DMS 273 treated with DMSO at 0.1 percent for 48 hours (cell line): ENCODE data around the gene PI4KA.
A peak's percentile ranks its signal among the peaks of the same experiment; 100 is the strongest.
"Not testable (repeated sequence)": the region's sequence is repeated elsewhere in the genome, so short reads cannot be mapped to it uniquely, and the experiment has no call there.

Source experiments
- DNase-seq: peaks from one replicate; lab custom pipeline; 2025; lab: John Stamatoyannopoulos, UW

The PI4KA gene

DNA sequence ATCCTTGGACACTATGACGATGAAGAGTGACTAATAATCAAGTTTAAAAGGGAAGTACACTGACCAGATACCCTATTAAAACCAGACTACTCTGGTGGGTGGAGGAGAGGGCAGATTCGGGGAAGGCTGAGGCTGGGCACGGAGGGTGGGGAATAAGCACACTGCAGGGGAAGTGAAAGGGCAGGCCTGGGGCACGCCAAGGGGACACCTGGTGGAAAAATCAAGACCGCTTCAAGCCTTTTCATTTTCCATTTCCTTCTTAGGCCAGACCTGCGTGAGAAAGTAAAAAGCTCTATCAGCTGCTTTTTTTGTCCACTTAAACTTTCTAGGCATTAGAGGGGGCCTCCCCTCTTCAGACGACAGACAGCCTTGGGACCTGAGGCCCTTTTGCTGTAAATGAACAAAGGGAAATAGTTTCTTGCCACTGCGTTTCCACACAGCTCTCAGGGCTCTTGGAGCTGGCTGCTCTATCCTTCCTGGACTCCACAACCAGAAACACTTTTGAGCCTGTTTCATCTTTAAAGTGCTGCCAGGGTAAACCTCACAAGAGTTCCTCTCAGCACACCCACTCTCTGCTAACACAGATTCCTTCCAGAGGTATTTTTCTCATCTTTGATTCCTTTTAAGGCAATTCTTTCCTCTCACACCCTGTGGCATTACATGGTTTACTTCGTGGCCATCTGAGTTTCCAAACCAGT lies 109.7 kb downstream of the PI4KA start:
- DNase-seq, result no peak

DNA sequence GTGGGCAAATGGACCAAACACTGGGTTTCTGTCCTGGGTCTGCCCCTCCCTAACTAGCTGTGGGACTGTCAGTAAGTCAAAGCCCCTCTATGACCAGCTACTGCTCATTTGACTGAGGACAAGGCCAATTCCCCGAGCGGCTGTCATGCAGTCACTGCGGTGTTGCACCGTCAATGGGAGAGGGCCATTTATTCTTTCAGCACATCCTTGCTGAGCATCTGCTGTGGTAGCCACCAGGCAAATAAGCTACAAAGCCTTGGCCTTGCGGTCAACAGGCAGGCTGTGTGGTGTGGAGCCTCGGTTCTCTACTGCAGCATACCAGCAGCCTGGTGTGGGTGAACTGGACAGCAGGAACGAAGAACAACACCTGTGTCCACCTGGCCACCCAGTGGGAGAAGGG lies 110.5 kb downstream of the PI4KA start:
- no peak for DNase-seq

DNA sequence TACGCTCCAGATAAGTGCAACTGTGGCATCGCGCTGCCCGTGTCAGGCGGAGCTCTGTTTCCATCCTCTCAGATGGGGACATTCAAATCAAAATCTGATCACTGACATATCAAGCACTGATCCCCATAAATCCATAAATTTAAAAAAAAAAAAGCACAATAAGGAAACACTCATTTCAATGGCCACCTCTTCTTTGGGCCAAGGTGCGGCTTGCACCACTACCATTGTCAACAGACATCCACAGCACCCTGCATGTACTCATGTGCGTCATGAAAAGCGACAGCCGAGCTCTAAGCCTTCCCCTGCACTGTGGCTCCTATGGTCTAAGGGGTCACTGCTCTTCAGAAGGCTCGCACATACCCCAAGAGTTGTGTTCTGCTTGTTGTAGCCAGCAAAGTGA lies 111.4 kb downstream of the PI4KA start:
- DNase-seq, result no peak

DNA sequence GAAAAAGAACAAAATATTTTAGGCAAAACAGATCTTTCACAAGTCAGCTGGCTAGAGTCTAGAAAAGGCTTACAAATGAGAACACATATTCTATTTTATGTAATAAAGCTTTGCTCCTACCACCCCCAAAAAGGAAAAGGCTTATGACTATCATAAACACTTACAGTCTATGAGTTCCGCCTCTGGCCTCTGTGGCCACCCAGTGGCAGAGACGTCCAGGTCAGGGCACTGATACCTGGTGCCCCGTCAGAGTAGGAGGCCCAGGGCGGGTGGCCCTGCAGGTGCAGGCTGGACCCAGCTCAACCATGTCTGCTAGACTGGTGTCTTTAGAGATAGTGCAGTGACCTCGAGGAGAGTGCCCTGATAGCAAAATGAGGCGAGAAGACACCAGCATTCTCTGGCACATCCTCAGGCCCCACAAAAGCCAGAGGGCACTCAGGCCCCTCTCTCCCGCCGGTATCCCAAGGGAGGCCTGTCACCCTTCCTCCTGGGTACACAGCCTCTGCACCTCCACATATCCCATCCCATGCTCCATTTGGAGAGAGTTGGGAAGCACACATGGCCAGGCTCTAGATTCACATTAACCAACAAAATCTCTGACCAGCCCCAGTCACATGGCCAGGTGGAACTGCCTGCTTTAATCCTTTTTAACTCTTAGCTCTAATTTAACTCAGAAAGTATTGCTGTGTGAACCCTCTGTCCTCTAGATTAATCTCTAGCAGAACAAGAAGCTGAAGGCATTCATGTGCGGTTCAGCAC lies 112.0 kb downstream of the PI4KA start:
- no peak for DNase-seq

DNA sequence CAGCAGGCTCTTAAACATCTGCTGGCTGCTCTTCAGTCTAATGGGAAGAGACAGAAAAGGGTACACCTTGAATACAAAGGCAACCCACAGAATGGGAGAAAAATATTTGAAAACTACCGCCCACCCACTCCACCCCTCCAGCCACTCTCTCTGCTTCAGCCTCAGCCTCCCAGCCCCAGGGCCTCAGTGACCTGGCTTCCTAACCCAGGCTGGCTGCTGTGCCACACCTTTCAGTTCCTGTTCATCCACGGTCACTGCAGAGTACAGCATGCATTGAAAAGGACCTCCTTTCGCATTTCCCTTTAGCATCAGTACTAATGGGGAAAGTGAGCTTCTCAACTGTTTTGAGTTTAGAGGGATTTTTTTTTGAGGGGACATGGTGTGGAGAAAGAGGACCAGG lies 113.5 kb downstream of the PI4KA start:
- no peak for DNase-seq

DNA sequence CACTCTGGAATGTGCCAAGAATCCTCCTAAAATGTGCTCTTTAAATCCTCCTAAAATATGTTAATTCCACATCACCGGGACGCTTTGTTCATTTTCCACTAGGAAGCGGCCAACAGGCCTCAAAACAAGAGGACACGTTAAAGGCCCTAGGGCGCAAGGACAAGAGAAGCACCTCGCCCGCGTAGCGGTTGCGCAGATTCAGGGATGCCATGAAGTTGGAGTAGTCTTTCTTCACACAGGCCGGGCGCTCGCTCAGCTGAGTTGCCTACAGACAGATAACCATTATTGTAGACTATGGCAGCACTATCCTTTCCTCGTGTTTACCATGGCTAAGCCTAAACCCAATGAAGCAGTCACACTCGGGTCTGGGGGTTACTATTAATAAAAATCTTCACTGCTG lies 114.2 kb downstream of the PI4KA start:
- no peak for DNase-seq

DNA sequence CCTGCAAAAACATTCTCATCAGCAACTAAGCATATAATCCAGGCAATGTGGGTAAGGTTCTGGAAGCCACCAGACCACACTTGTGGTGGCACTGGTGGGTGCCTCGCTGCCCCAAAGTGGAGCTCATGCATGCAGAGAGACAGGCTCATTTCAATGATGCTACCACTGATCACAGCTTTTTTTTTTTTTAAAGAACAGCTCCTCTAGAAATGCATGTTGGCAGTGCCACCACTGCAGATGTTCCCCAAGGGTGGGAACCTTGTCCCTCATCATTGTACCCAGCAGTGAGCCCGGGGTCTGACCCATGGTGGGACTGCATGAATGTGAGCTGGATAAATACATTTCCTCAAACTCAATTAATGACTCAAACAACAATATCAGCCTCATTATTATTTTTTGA lies 115.8 kb downstream of the PI4KA start:
- DNase-seq, result no peak

DNA sequence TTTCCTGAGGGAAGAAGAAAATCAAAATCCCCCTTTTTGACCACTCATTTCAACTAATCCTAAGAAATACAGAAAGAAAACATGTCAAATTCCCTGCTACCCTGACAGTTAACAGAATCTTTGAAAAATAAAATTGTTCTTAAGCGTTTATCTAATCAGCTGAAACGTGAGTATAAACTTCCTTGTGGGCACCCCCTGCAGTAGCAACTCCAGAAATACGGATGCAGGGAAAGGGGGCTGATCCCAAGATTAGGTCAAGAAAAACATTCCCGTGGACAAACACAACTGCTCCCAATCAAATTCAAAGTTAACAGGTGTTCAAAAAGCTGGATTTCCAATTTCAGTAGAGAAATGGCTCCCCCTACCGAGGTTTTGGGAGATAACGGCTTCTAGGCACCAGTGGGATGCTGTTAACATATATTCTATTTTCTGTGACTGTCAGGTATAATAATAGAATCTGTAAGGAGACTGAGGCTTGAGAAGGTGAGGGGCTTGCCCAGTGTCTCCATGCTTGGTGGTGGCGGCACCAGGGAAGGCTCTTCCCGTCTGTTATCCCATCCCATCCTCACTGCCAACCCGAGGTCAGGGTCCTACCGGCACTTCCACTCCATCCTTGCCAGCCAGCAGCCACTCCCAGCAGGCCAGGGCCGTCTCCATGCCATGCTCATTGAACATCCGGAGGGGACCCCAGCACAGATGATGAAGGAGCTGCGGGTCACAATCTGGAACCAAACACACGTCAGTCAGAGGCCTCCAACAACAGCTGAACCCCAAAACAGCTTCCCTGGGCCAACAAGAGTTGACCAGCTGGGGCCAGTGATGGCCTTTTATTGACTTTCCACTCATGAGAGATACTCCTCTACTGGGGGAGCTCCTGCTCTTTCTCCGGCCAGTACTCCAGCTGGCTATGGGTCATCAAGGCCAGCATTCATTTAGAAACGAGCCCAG lies 116.7 kb downstream of the PI4KA start:
- peak; percentile 18 for DNase-seq

DNA sequence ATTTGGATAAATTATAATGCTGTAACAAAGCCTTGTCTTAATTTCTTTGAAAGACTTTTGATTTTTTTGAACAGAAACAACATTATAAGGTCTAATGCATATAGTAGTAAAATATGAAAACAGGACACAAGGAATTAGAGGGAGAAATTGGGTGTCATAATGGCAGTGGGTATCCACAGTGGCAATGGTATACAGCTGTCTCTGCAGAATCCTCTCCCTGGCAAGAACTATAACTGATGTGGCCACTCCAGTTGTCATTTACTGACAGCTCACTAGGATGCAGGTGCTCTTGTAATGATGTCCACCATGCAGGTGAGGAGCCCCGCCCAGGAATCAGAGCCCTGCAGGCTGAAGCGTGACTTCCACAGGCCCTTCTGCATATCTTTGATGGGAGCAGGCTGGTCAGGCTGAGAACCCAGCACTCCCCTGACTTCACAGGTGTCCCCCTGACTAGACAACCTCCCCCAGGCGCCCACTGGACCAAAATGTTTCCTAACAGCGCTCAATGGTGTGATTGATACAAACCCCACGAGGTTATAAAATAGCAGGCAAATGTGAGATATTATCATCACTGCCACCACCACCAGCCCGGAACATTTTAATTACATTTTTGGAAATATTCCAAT lies 117.5 kb downstream of the PI4KA start:
- no peak for DNase-seq

DNA sequence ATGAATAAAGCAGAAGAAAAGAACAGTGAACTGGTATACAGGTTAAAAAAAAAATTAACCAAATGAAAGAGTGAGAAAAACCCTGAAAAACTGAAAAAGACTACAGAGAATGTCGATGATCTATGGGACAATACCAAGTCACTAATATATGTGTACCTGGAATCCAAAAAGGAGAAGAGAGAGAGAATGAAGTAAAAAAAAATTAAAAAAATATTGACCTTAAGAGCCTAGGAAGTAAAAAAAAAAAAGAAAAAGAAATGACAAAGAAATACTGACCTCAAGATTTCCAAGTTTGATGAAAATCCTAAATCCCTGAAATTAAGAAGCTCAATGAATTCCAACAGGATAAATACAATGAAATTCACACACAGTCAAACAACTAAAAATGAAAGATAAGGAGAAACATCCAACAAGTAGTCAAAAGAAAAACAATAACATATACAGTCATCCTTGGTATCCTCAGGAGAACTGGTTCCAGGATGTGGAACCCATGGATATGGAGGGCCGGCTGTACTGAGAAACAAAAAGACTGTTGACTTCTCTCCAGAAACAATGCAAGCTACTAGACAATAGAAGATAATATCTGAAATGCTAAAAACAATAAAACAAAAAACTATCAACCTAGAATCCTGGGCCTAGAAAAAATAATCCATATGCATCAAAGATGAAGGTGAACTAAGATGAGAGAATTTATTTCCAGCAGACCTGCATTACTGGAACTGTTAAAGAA lies 118.2 kb downstream of the PI4KA start:
- no peak for DNase-seq

DNA sequence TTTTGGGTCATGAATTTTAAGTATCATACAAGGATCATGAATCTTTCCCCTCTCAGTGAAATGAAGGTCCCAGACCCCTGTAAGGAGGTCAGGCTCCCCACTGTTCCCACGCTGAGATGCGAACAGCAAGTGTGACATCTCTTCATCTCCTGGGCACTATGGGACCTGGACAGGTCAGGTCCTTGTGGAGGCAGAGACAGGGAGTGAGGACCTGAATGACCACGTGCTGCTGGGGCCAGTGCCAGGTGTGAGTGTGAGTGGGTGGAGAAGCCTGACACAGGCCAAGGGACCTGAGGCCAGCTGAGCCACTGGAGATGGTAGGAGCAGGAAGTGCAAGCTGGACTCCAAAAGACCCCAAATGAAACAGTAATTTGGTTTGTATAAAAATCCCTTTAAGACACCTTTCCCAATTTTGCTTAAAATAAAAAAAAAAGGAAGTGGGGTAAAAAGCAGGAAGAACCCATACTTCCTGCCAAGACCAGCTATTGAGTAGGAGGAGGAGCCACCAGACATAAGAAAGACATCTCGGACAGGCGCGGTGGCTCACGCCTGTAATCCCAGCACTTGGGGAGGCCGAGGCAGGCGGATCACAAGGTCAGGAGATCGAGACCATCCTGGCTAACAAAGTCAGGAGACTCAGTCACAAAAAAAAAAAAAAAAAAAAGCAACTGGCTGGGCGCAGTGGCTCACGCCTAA lies 120.1 kb downstream of the PI4KA start:
- DNase-seq, result no peak

DNA sequence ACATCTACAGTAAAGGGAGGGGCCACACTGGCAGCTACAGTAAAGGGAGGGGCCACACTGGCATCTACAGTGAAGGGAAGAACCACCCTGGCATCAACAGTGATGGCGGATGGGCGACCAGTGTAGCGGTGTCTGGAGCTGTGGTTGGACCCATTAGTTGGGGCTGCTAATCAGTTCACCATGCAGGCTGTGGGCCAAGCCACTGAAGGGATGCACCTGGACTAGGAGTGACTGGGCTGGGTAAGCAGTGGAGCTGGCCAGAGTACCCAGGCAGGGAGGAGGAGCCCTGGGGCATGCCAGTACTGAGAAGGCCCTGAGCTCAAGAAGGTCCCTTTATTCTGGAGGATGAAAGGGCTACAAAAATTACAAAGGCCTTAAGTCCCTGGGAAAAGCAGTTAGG lies 121.7 kb downstream of the PI4KA start:
- not testable (repeated sequence) for DNase-seq

DNA sequence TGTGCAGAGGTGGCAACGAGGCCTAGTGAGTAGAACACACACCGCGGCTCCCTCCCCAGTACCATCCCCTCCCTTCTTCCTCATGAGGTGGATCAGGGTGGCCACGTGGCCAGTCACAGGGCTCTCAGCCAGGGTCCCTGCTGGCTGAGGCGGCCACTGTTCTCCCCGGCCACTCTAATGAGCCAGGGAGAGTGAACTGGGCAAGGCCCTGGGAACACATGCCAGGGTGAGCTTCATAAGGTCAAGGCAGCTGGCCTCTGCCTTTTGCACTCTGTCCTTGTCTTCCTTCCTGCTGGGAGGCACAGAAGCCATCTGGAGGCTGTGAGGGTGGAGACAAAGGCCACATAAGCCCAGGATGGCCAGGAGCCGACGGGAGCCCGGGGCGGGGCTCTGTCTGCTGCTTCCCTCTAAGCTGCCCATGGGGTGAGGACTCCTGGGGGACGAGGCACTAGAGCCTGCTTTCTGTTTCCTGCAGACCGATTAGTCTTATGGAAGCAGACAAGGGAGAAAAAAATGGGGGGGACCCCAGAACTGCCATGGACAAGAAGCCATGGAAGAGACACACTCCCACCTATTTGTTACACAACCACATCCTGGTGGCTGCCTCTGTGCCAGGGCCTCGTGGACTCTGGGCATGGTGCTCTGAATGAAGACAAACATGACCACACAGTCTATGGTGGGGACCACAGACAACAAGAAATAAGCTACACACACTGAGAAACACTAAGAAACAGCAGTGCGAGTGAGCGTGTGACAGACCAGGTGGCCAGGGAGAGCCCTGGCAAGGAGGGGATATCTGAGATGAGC lies 123.1 kb downstream of the PI4KA start:
- not testable (repeated sequence) for DNase-seq

DNA sequence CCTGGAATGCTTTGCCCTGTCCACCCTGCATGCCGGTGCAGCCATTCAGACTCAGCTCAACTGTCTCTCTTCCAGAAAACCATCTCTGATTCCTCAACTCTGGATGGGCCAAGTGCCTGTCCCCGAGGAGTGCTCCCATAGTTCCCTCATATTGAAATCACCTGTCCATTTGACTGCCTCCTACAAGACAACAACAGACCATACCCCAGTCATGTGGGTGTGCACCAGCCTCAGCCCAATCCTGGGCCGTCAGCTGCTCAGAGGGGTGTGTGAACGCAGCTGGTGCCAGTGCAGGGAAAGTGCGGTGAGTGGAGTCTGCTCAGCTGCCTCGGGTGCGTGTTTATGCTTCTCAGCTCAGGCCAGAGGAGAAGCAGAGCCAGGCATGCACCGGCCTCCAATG lies 126.2 kb downstream of the PI4KA start:
- not testable (repeated sequence) for DNase-seq

DNA sequence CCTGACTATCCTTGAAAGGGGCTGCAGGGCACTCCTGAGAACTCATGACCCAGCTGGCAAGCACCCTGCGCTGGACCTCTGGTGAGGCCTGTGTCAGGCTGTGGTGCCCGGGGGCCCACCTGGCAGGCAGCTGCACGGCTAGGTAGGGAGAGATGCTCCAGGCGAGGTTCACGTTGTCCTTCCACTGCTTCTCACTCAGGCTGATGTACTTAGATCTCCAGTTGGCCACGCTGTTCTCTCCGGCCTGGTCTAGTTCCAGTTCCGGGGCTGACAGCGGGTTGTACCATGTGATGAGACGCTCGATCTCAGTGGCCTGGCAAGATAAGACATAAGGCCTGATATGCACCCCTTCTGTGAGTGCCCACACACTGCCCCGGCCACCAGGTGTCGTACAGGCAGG lies 129.4 kb downstream of the PI4KA start:
- no peak for DNase-seq

DNA sequence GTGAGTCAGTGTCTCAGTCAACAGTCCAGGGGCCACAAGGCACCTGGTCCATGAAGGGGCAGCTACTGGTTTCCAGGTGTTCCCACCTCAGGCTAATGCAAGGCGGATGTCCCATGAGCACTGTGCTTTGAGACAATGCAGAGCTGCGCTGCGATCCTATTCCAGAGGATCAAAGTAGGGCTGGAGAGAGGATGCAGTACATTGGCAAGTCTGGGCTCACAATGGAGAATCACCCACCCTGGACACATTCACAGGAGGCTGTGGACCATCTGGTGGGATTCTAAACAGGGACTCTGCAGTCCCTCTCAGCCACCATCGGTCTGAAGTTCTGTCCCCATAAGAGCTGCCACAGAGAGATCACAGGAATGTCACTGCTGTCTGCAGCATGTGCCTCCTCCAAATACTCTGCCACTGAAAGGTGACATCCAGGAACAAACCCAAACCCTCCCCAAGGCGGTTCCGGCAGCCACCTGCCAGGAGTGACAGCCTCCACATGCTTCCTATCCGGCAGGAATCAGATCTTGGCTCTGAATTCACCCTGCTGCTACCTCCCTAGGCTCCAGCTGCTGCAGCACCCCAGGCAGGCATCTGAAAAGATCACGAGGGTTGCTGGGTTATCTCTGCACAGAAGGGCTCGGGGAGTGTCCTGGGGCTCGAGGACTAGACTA lies 130.0 kb downstream of the PI4KA start:
- DNase-seq, result no peak

DNA sequence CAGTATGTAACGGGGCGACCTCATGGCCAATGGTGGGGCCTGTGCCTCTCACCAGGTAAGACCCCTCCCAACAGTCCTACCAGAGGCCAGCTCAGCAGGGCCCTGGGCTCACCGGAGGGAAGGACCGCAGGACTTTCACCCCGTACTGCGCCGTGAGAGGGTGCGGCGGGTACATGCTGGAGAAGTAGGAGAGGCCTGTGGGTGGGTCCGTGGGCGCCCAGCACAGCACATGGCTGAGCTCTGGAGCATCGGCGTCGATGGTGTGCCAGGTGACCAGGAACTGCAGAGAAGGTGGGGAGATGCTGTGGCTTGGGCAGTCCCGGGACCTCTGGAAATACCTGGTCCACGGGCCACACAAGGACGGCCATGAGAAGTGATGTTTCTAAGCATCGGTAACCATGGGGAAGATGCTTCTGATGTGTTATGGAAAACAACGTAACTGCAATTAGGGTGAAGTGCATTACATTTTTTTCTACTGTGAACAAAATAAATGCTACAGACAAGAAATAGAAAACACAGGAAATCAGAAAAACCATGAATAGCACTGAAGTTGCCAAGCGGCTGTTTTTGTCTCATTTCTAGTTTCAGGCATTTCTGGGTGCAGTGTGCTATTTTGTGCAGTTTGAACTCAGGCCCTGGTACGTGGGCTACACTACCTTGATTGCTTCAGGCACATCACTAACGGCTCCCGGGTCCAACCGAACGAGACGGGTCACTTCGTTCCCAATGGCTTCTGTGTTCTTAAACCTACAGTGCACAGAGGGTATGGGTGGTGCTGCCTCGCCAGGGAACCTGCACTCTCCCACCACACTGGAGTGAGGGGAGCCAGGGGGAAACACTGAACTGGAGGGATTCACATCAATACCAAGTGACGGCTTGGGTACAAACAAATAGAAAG lies 131.2 kb downstream of the PI4KA start:
- DNase-seq, result no peak

DNA sequence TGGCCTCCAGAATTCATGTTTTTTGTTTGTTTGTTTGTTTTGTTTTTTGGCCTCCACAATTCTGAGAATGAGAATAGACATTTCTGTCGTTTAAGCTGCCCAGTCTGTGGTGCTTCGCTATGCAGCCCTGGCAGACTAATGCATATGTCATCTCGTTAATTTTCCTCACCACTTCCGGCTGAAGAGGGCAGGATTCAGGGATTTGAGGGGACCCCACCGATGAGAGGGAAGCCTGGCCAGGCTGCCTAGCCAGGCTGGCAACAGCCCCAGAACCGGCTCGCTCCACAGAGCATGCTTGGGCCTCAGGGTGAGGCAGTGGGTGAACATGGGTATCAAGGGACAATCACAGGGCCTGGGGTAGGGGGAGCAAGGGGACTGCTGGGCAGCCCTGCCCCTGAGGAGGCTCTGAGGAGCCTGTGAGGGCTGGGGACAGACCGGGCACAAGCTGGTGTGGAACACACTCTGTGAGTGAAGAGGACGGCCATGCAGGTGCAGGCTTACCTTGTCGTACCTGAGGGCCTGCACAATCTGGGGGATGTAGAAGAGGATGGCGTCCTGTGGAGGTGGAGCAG lies 132.5 kb downstream of the PI4KA start:
- no peak for DNase-seq
